GM06990 (cell line): ENCODE data around the gene IGFL2.

Experiments
- DNase-seq: peaks from one replicate; pipeline ENCODE4 v3.0.0-alpha.2; 2011; ENCODE audit not compliant: insufficient read length; ENCODE audit errors: extremely low read depth
- H3K27me3 ChIP-seq: replicated peaks from 2 replicates; pipeline ENCODE4 v1.6.0; 2011; ENCODE audit warnings: low read length; ENCODE audit not compliant: control insufficient read depth, insufficient read depth
- H3K36me3 ChIP-seq: 2 replicates; pipeline ENCODE4 v1.5.1; 2011; ENCODE audit warnings: low read length; ENCODE audit not compliant: control insufficient read depth, insufficient read depth
- H3K4me3 ChIP-seq: replicated peaks from 2 replicates; pipeline ENCODE4 v1.5.1; 2011; ENCODE audit warnings: low read depth, mild to moderate bottlenecking, control low read depth, low read length
- CTCF ChIP-seq: IDR thresholded peaks from 2 replicates; pipeline ENCODE4 v1.5.1; 2011; ENCODE audit warnings: low read length, control low read depth, mild to moderate bottlenecking, inconsistent platforms; ENCODE audit not compliant: insufficient read depth, poor library complexity, severe bottlenecking

Gene IGFL2

GRCh38 chr19:46198756-46199155, 50.7 kb downstream of the IGFL2 start:
- TF ChIP-seq CTCF = no peak
- no peak overlapping the region for H3K4me3 ChIP-seq
- DNase-seq = no peak
- no peaks in the 10 kb centered on the region for H3K36me3 ChIP-seq
- peaks cover 2% of the 10 kb centered on the region for H3K27me3 ChIP-seq

- no peak for DNase-seq
- Histone ChIP-seq H3K27me3 (peaks cover 2% of the 10 kb centered on the region; the same call in 1 of the 2 replicates), H3K36me3 (no peaks in the 10 kb centered on the region), H3K4me3 (no peak overlapping the region)
- no peak for TF ChIP-seq CTCF
These were observed 53.6 kb downstream of the IGFL2 start for GRCh38 chr19:46201454-46202310.

- no peaks in the 10 kb centered on the region; the same call in 1 of the 2 replicates for H3K27me3 ChIP-seq
- no peaks in the 10 kb centered on the region for H3K36me3 ChIP-seq
- TF ChIP-seq CTCF = no peak
- H3K4me3 ChIP-seq = no peak overlapping the region
- no peak for DNase-seq
These were observed 54.4 kb downstream of the IGFL2 start for GRCh38 chr19:46202426-46202825.

- no peaks in the 10 kb centered on the region for H3K36me3 ChIP-seq
- no peak for TF ChIP-seq CTCF
- no peak overlapping the region for H3K4me3 ChIP-seq
- DNase-seq = no peak
- no peaks in the 10 kb centered on the region; the same call in 1 of the 2 replicates for H3K27me3 ChIP-seq
These were observed 55.1 kb downstream of the IGFL2 start for GRCh38 chr19:46202872-46203860.

GRCh38 chr19:46204008-46204407, 56.0 kb downstream of the IGFL2 start:
- Histone ChIP-seq H3K27me3 (no peaks in the 10 kb centered on the region; the same call in 1 of the 2 replicates), H3K4me3 (no peak overlapping the region), H3K36me3 (no peaks in the 10 kb centered on the region)
- TF ChIP-seq CTCF = no peak
- DNase-seq = no peak
